ENCODE data around the gene CDH11. TPM values are rescaled to one million over a fixed set of nuclear protein-coding genes. Genes with fewer than 3 reads are reported as not detected.

Gene CDH11
- total and polyA plus RNA-seq, 2 of the 4 experiments (the other 2 are of a cell fraction) = 266 to 601 TPM

DNA sequence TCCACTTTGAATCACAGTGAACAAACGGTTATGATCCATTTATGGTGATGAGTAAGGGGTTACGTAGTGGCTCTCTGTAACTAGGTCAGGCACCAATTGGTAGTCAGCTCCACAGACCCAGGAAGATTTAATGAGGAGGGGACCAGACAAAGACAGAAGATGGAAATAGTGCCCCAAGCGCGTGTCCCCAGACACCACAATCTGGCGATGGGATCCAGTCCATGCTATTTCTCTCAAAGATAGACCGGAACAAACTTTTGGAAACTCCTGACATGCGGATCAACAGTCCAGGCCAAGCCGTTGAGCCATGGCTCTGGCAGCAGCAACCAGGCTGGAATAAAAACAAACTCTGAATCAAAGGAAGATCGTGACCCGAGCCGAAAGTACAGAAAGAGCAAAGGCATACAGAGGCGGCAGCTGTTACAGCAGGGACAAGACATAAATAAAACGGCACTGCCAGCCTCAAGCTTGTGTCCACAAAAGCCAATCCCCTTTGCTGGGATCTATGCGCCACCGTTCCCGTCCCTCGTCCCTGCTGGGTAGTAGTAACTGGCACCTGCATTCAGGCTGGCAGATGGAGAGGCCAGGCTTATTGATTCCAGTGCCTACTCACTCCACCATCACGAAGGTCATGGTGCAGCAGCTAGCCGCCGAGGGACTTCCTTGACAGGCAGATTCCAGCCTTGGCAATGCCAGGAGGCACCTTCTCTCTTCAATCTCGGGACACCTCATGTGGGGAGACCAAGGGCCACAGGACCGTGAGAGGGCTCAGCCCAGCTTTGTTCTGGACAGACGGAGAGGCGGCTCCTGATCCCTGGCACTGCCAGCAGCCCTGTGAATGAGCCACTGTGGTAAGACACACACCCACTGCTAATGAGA lies 50.2 kb downstream of the CDH11 start:
- ChIA-PET CTCF (no interaction called here), POLR2A (ENCODE audit: unreplicated experiment) (no interaction called here)
- Histone ChIP-seq H2AK9ac (replicated peaks; ENCODE audit: low read depth, low read length, poor library complexity) (peak overlapping the region; percentile 19), H2BK5ac (ENCODE audit: low read depth, low read length, poor library complexity, severe bottlenecking) (peak overlapping the region; percentile 38), H2BK20ac (ENCODE audit: low read depth, low read length) (peak overlapping the region; percentile 57; the same call in 1 of the 2 replicates), H3K23ac (ENCODE audit: low read depth, low read length) (peak overlapping the region; percentile 74), H3K4me2 (ENCODE audit: low read depth, low read length) (peak overlapping the region; percentile 39), H3K4me3 (ENCODE audit: insufficient read depth, low read depth, low read length) (no peak overlapping the region), H4K20me1 (ENCODE audit: insufficient read depth, low read length) (peaks cover 74% of the 10 kb centered on the region), H3K9me3 (ENCODE audit: control insufficient read depth, insufficient read depth, low read length) (no peaks in the 10 kb centered on the region), H3K27me3 (ENCODE audit: control insufficient read depth, insufficient read depth, low read length) (no peaks in the 10 kb centered on the region), H3K14ac (replicated peaks; ENCODE audit: low read depth, low read length) (peak overlapping the region; percentile 38), H3K79me1 (ENCODE audit: low read depth in 1 of 2, low read length in 2 of 2) (peaks cover 29 to 90% of the 10 kb centered on the region in 2 experiments), H3K56ac (ENCODE audit: extremely low read depth, insufficient read depth, low read length) (no peak overlapping the region), H3K9ac (ENCODE audit: low read depth, low read length) (peak overlapping the region; percentile 0; the same call in 1 of the 2 replicates), H4K91ac (ENCODE audit: insufficient read depth, low read depth, low read length) (peak overlapping the region; percentile 54), H3K27ac (ENCODE audit: insufficient read depth, low read length) (peak overlapping the region; percentile 26), H2AFZ (replicated peaks; ENCODE audit: low read length, poor library complexity) (peak overlapping the region; percentile 36), H3K4me1 (ENCODE audit: control insufficient read depth, insufficient read depth, low read length) (peaks cover 35% of the 10 kb centered on the region), H3K4ac (ENCODE audit: low read depth, low read length) (peak overlapping the region; percentile 63), H2AK5ac (ENCODE audit: low read depth, low read length) (peak overlapping the region; percentile 47), H4K5ac (ENCODE audit: low read depth, low read length) (no peak overlapping the region), H2BK120ac (ENCODE audit: low read depth, low read length) (peak overlapping the region; percentile 69), H3K18ac (ENCODE audit: low read depth, low read length) (peak overlapping the region; percentile 6; the same call in 1 of the 2 replicates), H2BK15ac (ENCODE audit: low read depth, low read length) (peak overlapping the region; percentile 17; the same call in 2 of the 3 replicates), H4K8ac (ENCODE audit: low read depth in 2 of 2, low read length in 2 of 2) (peak overlapping the region; percentile 10 to 43; a peak in 3 of 4 replicates), H3K9me1 (ENCODE audit: insufficient read depth, low read length) (peaks cover 37% of the 10 kb centered on the region), H3K36me3 (ENCODE audit: control insufficient read depth, insufficient read depth, low read length) (peaks cover 5% of the 10 kb centered on the region)
- intact Hi-C loops (cut with micrococcal nuclease) = no loop called here
- ATAC-seq (ENCODE audit: low read depth) (peak; percentile 25), DNase-seq (peak; percentile 64)
- dilution Hi-C loops (cut with HindIII; ENCODE audit: low sequenced_read_pairs, unreplicated experiment) = no loop called here
- in situ Hi-C loops (cut with MboI; ENCODE audit: low sequenced_read_pairs) = no loop called here
- BruUV-seq (replicated peaks) = no TSS peak
- peak; percentile 33; the same call in 1 of the 2 replicates for TF ChIP-seq POLR2A (IDR thresholded peaks at IDR 0.05; ENCODE audit: low read depth, low read length)
- TF ChIP-seq SMC3 (IDR thresholded peaks at IDR 0.05; ENCODE audit: low read depth, low read length) = no peak
- 5% methylated on average over 6 of the region's 24 CpGs; no CpG with 5 or more reads in 1 of the 2 experiments for WGBS, 2 experiments (ENCODE audit: extremely low coverage in 2 of 2, insufficient read length in 1 of 2)
